Frontal cortex (tissue), 4 donors: Measurements from ENCODE around the gene MAS1L. TPM values are rescaled to one million over a fixed set of nuclear protein-coding genes. Genes with fewer than 3 reads are reported as not detected.
"Not testable (repeated sequence)": the region's sequence is repeated elsewhere in the genome, so short reads cannot be mapped to it uniquely, and the experiment has no call there.

Source experiments
- DNase-seq, 2 donors: peaks; one replicate each; pipeline ENCODE4 v3.0.0; 2012; ENCODE audit warnings: low spot score in 2 of 2
- FAIRE-seq: peaks from 2 replicates; lab custom pipeline; 2012; peaks lifted over from hg19 to GRCh38; lab: Jason Lieb, UNC
- total RNA-seq: library from RNA; depleted of rRNA; stranded (reverse); fragments of >200 nt; gene quantifications from one replicate; pipeline ENCODE4 v1.2.3, GENCODE V29; 2014
- donor health status: control.
- donor health status: control.
- donor health status: control.

The MAS1L gene
- total RNA-seq, 1 donor from 2014 or later, result not detected

- FAIRE-seq (peak; percentile 98), DNase-seq (no peak)
Observed at GRCh38 chr6:29488874-29489273, 1.1 kb upstream of the MAS1L start.

GRCh38 chr6:29487131-29487530, 625 bp downstream of the MAS1L start:
- FAIRE-seq (no peak), DNase-seq (no peak)

- DNase-seq (no peak), FAIRE-seq (no peak)
Observed at GRCh38 chr6:29486577-29486976, 1.2 kb downstream of the MAS1L start.

GRCh38 chr6:29483735-29484134, 4.0 kb downstream of the MAS1L start:
- FAIRE-seq (no peak), DNase-seq (no peak)

- FAIRE-seq, result no peak
- no peak for DNase-seq
Observed at GRCh38 chr6:29483186-29483585, 4.6 kb downstream of the MAS1L start.

- no peak for FAIRE-seq
- DNase-seq, result no peak
Observed at GRCh38 chr6:29479560-29479959, 8.2 kb downstream of the MAS1L start.

GRCh38 chr6:29478740-29479139, 9.0 kb downstream of the MAS1L start:
- FAIRE-seq (no peak), DNase-seq (no peak)

GRCh38 chr6:29477923-29478450, 9.8 kb downstream of the MAS1L start:
- no peak for DNase-seq
- FAIRE-seq, result no peak

- DNase-seq, result no peak
- no peak for FAIRE-seq
Observed at GRCh38 chr6:29474996-29475395, 12.8 kb downstream of the MAS1L start.

- DNase-seq, result no peak
- FAIRE-seq, result no peak
Observed at GRCh38 chr6:29466241-29466640, 21.5 kb downstream of the MAS1L start.

GRCh38 chr6:29465801-29466200, 22.0 kb downstream of the MAS1L start:
- no peak for FAIRE-seq
- no peak for DNase-seq

- FAIRE-seq (no peak), DNase-seq (no peak)
Observed at GRCh38 chr6:29465279-29465678, 22.5 kb downstream of the MAS1L start.

GRCh38 chr6:29462022-29462421, 25.7 kb downstream of the MAS1L start:
- no peak for DNase-seq
- FAIRE-seq, result no peak

GRCh38 chr6:29461021-29461814, 26.5 kb downstream of the MAS1L start:
- DNase-seq, result no peak
- FAIRE-seq, result no peak

GRCh38 chr6:29456971-29457370, 30.8 kb downstream of the MAS1L start, which contains the start of the genes OR11A1 and OR2H1:
Gene OR11A1, minus strand, starts transcription at chr6:29457071. Its CDS starts 29,430 bp downstream, at chr6:29427641.
Gene OR2H1, plus strand, starts transcription at chr6:29457155. Its CDS starts 4,615 bp downstream, at chr6:29461770.
- DNase-seq (no peak), FAIRE-seq (no peak)

GRCh38 chr6:29451471-29452193, 36.1 kb downstream of the MAS1L start:
- FAIRE-seq, result no peak

GRCh38 chr6:29447670-29448069, 40.1 kb downstream of the MAS1L start:
- DNase-seq (no peak), FAIRE-seq (no peak)

More at GRCh38 chr6:29451471-29452193, 36.1 kb downstream of the MAS1L start:
- no peak for DNase-seq

GRCh38 chr6:29444031-29444430, 43.7 kb downstream of the MAS1L start:
- not testable (repeated sequence) for DNase-seq, FAIRE-seq

- DNase-seq (no peak), FAIRE-seq (no peak)
Observed at GRCh38 chr6:29442719-29443118, 45.0 kb downstream of the MAS1L start.

- DNase-seq (no peak), FAIRE-seq (no peak)
Observed at GRCh38 chr6:29439006-29439405, 48.8 kb downstream of the MAS1L start, which contains the start of gene OR10C1. Gene OR10C1, plus strand, starts transcription at chr6:29439306. Its CDS starts 710 bp downstream, at chr6:29440016.

GRCh38 chr6:29436730-29437129, 51.0 kb downstream of the MAS1L start:
- FAIRE-seq, DNase-seq: not testable (repeated sequence)
